B cell (primary cell): ENCODE results near the gene MYO1E.

Source experiments
- CTCF ChIP-seq: fragments of 200-600 bp; IDR thresholded peaks from one replicate; pipeline ENCODE4 v1.8.0; 2022; ENCODE audit warnings: antibody characterized with exemption, mild to moderate bottlenecking
- EZH2 ChIP-seq: IDR thresholded peaks from 2 replicates; pipeline ENCODE4 v1.6.1; 2012; ENCODE audit warnings: borderline replicate concordance, low read depth, mild to moderate bottlenecking, moderate library complexity, low read length; ENCODE audit not compliant: insufficient read depth, poor library complexity, severe bottlenecking

GRCh38 chr15:59258317-59258716 lies 114.4 kb downstream of the MYO1E start:
- no peak for TF ChIP-seq CTCF
- no peak for TF ChIP-seq EZH2
